GM12892 (cell line): ENCODE measurements around the gene ANKMY1.

ENCODE experiments used
- DNase-seq: peaks from one replicate; pipeline ENCODE4 v3.0.0; 2011; ENCODE audit not compliant: insufficient read length
- FAIRE-seq: peaks from 2 replicates; lab custom pipeline; 2011; peaks lifted over from hg19 to GRCh38; lab: Jason Lieb, UNC
- POLR2A ChIP-seq: IDR thresholded peaks from 2 replicates; pipeline ENCODE4 v1.6.1; 2011; ENCODE audit warnings: low read depth, low read length, control low read depth
- POLR2AphosphoS5 ChIP-seq: IDR thresholded peaks from 2 replicates; pipeline ENCODE4 v1.6.1; 2011; ENCODE audit warnings: low read depth, low read length, control low read depth
- TAF1 ChIP-seq: IDR thresholded peaks from 2 replicates; pipeline ENCODE4 v1.6.1; 2011; ENCODE audit warnings: low read depth, mild to moderate bottlenecking, control low read depth, low read length, borderline replicate concordance

ANKMY1 gene

DNA sequence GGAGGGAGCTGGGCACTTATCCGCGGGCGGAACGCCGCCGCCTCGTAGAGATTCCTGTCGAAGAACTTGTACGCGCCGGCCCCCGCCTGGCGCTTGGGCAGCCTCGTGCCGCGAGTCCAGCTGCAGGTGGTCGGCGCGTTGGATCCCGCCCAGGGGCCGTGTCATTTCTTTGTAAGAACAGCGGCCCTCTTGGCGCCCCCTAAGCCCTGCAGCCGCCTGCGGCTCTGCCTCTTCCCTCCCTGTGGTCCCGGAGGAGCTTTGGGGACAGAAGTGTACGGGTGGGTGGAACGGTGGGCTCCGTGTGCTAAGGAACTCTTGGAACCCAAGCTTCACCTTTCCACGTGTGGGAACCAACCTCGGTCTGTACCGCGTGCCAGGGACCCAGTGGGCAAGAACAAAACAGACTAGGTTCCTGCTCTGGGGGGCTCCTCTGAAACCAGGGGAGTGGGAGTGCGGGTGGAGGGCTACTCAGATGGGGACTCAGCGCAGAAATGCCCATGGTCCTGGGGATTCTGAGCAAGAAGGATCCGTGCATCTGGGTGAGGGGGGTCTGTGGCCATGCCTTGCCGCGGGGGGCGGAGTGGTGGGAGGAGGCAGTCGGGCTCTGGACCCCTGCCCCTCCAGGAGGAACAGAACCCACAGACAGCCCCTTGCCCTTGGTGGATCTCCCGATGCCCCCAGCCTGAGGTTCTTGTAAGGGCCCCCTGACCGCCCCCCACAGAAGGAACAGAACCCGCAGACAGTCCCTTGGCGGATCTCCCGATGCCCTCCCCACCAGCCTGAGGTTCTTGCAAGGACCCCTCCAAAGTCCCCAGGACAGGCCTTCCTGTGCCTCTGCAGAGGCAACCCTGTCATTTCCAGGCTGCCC lies 120.9 kb downstream of the ANKMY1 start:
- DNase-seq (no peak), FAIRE-seq (no peak)
- TF ChIP-seq POLR2A (no peak), POLR2AphosphoS5 (no peak), TAF1 (no peak)

DNA sequence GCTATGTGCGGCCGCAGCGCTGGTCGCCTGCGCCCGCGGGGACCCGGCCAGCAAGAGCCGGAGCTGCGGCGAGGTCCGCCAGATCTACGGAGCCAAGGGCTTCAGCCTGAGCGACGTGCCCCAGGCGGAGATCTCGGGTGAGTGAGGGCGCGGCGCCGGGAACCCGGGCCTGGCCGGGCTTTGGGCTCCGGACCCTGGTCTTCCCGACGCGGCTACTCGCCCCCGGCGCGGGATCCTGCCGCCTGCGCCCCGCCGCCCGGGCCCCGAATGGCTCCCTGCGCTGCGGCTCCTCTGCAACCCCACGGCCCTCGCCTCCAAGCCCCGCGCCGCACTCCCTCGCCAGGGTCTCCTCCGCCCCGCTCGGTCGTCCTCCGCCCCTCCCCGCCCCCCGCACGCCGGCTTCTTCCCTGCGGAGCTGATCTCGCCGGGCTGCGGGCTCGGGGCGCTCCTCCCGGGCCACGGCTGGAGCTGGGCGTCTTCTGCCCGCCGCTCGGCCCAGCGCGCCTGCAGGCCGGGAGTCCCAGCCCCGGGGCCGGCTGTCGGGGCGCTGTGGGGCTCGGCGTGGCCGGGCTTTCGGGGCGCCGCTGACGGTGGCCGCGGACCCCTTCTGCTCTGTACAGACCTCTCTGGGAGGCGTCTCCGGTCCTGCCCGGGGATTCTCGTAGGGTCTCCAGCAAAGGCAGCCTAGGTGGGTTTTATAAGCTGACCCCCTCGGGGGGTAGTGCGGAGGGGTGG lies 121.7 kb downstream of the ANKMY1 start:
- FAIRE-seq (no peak), DNase-seq (no peak)
- TF ChIP-seq TAF1 (no peak), POLR2AphosphoS5 (no peak), POLR2A (no peak)

DNA sequence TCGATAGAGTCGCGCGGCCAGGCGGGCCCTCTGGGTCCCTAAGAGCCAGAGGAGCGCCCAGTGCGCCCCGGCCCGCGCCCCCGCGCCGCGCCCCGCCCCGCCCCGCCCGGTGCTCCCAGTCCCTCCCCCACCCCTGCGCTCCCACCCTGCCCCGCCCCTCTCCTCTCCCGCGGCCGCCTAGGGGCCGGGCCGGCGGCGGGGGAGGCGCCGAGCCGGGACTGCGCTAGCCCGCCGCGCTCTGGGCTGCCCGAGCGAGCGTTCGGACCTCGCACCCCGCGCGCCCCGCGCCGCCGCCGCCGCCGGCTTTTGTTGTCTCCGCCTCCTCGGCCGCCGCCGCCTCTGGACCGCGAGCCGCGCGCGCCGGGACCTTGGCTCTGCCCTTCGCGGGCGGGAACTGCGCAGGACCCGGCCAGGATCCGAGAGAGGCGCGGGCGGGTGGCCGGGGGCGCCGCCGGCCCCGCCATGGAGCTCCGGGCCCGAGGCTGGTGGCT lies 122.3 kb downstream of the ANKMY1 start, which contains the start of gene GPC1:
TSS of gene GPC1 (plus strand) at position 207 of the 491 bp plus-strand sequence. CDS start at position 463, 256 bp downstream.
- DNase-seq (no peak), FAIRE-seq (no peak)
- TF ChIP-seq POLR2A, result no peak

DNA sequence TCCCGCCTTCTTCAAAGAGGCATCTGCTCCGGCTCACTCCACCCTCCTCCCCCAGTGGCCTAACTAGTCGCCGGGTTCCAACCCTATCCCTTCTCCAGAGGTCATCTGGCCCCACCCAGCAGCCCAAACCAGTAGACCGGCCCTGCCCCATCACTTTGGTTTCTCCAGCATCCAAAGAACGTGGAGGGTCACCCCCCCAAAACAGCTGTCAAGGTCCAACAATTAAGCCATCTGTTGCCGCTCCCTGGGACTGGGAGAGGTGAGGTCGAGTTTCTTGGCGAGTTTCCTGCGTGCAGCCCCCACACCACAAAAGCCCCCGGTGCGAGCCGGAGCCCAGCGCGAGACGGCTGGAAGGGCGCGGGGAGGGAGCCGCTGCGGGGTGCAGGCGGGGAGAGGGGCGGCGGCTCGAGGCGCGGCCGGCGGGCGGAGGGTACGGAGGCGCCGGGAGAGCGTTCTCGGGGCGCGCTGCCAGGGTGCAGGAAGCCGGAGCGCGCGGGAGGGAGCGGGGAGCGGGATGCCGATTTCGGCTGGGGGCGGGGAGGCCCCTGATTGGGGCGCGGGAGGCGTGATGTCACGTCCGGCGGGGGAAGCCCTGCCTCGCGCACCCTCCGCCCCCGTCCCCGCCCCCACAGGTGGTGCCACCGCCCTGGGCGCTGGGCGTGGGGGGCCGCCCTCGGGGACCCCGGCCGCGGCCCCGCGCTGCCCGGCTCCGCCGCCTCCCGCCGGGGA lies 122.9 kb downstream of the ANKMY1 start:
- peak; percentile 90 for DNase-seq
- TF ChIP-seq POLR2A (no peak), TAF1 (no peak), POLR2AphosphoS5 (no peak)
- no peak for FAIRE-seq

DNA sequence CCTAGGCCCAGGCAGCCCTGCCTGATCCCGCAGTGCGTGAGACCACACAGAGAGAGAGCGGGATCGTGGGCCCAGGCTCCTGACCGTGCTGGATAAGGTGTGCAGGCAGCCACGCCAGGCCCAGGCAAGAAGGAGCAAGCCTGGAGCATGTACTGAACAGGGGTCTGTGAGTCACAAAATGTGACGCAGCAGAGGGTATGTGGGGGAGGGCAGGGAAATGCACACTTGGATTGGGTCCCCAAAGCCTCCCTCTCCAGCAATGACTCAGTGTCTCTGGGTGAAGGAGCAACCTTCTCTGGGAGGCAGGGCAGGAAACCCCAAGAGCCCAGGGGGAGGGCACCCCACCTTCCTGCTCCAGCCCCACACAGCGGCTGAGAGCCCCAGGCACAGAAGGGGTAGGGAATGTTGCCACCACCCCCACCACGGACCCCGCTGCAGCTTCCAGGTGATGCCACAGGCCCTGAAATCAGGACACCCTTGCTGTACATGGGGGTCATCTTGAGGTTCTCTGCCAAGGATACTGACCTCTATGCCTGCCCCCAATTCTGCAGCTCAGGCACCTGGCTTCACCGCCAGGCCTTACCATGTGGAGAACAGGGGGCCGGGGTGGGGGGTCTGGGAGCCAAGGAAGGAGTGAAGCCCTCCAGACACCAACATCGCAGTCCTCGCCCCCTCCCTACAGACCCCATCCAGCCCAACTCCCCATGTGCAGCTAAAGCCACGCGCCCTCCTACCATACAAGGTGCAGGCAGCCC lies 123.6 kb downstream of the ANKMY1 start:
- FAIRE-seq, result no peak
- no peak for DNase-seq
- TF ChIP-seq POLR2AphosphoS5 (no peak), POLR2A (no peak), TAF1 (no peak)

DNA sequence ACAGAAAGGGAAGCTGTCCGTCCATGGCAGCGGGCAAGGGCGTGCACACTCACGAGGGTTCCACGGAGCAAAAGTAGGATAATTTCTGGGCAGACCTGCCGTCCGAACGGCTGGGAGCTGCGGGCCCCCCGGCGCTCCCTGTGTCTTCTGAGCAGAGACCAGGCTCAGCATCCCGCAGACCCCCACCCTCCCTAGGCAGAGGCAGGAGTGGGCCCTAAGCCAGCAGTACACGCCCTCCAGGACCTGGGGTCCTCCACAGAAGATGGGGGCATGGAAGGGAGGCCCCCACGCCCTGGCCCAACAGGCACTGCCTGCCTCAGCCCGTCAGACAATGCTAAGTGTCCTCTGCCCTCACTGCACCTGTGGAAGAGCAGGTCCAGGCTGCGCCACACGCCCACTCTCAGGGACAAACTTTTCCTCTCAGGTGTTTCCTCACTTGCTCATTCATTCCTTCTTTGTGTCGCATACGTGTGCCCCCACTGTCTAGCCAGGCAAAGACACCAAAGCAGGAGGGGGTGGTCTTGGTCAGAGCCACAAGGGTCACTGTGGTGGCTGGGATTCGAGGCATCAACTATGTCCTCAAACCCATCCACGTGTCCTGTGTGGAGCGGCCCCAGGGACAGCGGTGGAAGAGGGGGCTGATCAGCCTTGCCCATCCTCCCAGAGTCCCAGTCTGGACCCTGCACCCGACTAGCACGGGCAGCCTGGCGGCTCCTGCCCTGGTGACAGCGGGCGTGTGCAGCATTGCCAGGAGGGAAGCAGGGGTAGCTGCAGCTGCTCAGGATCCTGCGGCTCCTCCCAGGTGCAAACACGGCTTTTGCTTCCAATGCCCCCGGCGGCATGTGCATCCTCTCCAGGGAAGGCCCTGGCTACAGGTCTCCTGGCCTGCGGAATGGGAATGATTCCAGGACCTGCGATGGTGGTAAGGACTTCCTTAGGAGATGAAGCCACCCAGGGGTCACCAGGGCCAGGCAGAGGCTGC lies 124.7 kb downstream of the ANKMY1 start:
- FAIRE-seq (no peak), DNase-seq (no peak)
- TF ChIP-seq TAF1 (no peak), POLR2A (no peak), POLR2AphosphoS5 (no peak)

DNA sequence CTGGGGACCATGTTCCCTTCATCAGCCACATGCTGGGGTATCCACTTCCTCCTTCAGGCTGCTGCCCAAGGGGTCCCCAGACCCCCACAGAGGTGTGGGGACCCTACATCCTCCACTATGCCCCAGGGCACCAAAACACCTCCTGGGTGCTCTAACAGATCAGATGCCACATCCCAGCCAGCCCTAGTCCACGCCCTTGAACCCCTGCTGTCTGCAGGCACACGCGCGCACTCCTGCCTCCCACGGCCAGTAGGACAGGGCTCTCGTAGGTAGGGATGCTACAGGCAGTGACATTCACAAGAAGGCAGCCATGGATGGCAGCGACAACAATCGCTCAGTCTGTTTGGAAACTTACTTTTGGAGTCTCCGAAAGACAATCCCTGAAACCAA lies 125.4 kb downstream of the ANKMY1 start:
- TF ChIP-seq POLR2A (no peak), TAF1 (no peak), POLR2AphosphoS5 (no peak)
- no peak for DNase-seq
- no peak for FAIRE-seq

DNA sequence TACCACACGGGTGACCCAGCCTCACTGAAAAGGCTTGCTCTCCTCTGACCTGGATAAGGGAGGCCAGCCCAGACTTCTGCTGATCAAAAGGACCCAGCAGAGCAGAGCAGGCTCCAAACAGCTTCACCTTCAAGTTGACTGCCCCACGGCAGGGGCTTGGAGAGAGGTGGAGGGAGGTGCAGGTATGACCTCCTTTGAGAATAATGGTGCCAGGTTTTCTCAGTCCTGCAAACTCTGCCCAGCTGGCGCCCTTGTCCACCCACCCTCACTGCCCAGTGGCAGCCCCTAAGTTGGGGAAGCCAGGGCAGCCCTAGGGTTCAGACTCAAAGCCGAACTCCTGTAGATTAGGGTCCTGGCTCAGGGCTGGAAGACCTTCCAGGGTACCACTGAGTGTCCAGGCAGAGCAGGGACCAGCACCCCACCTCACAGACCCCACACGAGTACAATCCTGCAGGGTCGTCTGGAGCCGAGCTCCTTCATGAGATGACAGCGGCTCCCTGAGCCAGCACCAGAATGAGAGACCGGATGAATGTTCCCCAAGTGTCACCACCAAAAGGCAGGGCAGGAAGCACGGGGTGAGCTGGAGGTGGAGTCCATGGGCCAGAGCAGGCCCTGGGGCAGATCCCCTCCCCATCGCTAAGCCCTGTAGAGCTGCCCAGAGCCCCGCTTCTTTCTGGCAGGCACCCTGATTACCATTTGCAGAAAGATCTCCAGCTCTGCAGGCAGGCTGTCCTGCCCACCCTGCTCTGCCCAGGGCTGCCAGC lies 125.9 kb downstream of the ANKMY1 start:
- FAIRE-seq (no peak), DNase-seq (no peak)
- no peak for TF ChIP-seq POLR2AphosphoS5
- TF ChIP-seq TAF1, result no peak
- TF ChIP-seq POLR2A, result no peak

DNA sequence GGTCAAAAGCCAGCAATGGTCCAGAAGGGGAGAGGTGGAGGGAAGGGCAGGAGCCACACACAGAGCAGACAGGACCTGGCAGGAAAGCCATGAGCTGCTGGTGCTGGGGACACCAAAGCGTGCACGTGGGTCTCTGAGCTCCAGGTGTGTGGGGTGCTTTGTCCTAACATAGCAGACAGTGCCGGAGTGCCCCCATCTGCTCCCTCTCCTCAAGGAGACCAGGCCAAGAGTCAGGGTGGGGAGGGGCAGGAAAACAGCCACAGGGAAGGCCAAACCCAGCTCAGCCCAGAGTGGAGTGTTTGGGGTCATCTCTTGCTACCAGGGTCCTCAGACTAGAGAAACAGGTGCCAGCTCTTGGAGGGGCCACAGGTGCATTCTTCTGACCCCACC lies 126.5 kb downstream of the ANKMY1 start:
- DNase-seq, result no peak
- no peak for FAIRE-seq
- no peak for TF ChIP-seq POLR2A
- TF ChIP-seq POLR2AphosphoS5, result no peak
- TF ChIP-seq TAF1, result no peak
